Gastroesophageal sphincter (tissue), 4 donors: ENCODE measurements around the gene LCP1. TPM values are rescaled to one million over a fixed set of nuclear protein-coding genes. Genes with fewer than 3 reads are reported as not detected.

Experiments used
- ATAC-seq: fragments of 150-250 bp; one replicate; pipeline ENCODE4 v1.9.1; 2016; ENCODE audit warnings: mild to moderate bottlenecking, moderate library complexity
- H3K27ac ChIP-seq, 4 donors: fragments of 200-600 bp; sonication (generic) in 3 of 4; 1 replicate in 3 of 4; 2 replicates in 1 of 4; pipeline ENCODE4 v1.5.1; 2016 to 2019
- H3K27me3 ChIP-seq: fragments of 200-600 bp; sonication (generic); one replicate; pipeline ENCODE4 v1.5.1; 2019
- H3K36me3 ChIP-seq, 2 donors: fragments of 200-600 bp; sonication (generic); one replicate each; pipeline ENCODE4 v1.5.1; 2019; ENCODE audit warnings: control low read depth in 1 of 2
- H3K4me1 ChIP-seq, 3 donors: fragments of 200-600 bp; sonication (generic); 1 replicate in 2 of 3; 2 replicates in 1 of 3; pipeline ENCODE4 v1.5.1; 2016 to 2019; ENCODE audit warnings: control low read depth in 2 of 3
- H3K4me3 ChIP-seq, 2 donors: fragments of 200-600 bp; sonication (generic); one replicate each; pipeline ENCODE4 v1.5.1; 2019; ENCODE audit warnings: mild to moderate bottlenecking in 1 of 2, moderate library complexity in 1 of 2
- H3K9me3 ChIP-seq, 3 donors: fragments of 200-600 bp; sonication (generic); one replicate each; pipeline ENCODE4 v1.5.1; 2017 to 2019; ENCODE audit warnings: control low read depth in 2 of 3
- EP300 ChIP-seq: sonication (generic); formaldehyde crosslinking; IDR thresholded peaks from one replicate; pipeline ENCODE4 v1.6.1; 2017; ENCODE audit warnings: antibody characterized with exemption, mild to moderate bottlenecking
- POLR2A ChIP-seq, 2 donors: fragments of 450-650 bp; IDR thresholded peaks; one replicate each; pipeline ENCODE4 v1.6.1; 2017; ENCODE audit warnings: antibody characterized with exemption in 2 of 2, mild to moderate bottlenecking in 2 of 2, moderate library complexity in 1 of 2
- POLR2AphosphoS5 ChIP-seq: sonication (generic); formaldehyde crosslinking; IDR thresholded peaks from one replicate; pipeline ENCODE4 v1.6.1; 2017; ENCODE audit warnings: antibody characterized with exemption
- WGBS, 2 donors: methylation state at CpG; one replicate each; pipeline ENCODE4 v1.1.5; 2018; ENCODE audit warnings: low coverage in 1 of 2; 5-methylcytosine and 5-hydroxymethylcytosine counted together
- total RNA-seq, 4 donors: library from RNA; depleted of rRNA; stranded (reverse); fragments of >200 nt; gene quantifications; one replicate each; pipeline ENCODE4 v1.1.0, GENCODE V29; 2016
- TF ChIP-seq, protein P1 (sequence below), 4 experiments: fragments of 200-600 bp in 2 of 4; fragments of 450-650 bp in 2 of 4; sonication (generic) in 1 of 4; IDR thresholded peaks; one replicate each; pipeline ENCODE4 v1.5.1; 2017 to 2019; ENCODE audit warnings: antibody characterized with exemption in 4 of 4, mild to moderate bottlenecking in 2 of 4, moderate library complexity in 2 of 4

LCP1 gene
- total RNA-seq, 4 donors from 2014 or later, result 9.0 to 48.9 (median 27.8) TPM

DNA sequence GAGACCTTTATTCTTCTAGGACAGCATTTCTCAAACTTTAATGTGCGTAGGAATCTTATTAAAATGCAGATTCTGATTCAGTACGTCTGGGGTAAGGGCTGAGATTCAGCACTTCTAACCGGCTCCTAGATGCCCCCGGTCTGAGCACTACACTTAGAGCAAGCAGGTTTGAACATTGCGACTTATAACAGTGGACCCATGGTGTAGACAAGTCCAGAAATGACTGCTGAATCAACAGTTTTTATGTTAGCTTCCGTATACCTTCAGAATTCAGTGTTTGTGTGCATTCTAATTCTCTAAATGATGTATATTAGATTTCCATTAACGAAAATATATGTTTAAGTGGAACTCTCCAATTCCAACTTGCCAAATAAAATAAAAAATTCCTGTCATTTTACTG is 59.7 kb downstream of the LCP1 start:
- ATAC-seq, result no peak
- no peaks in the 10 kb centered on the region for H3K4me1 ChIP-seq
- TF ChIP-seq POLR2AphosphoS5 (no peak), POLR2A (IDR thresholded peaks at IDR 0.05) (no peak), EP300 (no peak)
- H3K36me3 ChIP-seq, result no peaks in the 10 kb centered on the region
- H3K27ac ChIP-seq, result no peak overlapping the region
- no peaks in the 10 kb centered on the region for H3K9me3 ChIP-seq
- H3K4me3 ChIP-seq, result no peak overlapping the region
- H3K27me3 ChIP-seq, result no peaks in the 10 kb centered on the region
- 81 to 90% methylated on average over 7 of the region's 7 CpGs for WGBS, 2 donors

DNA sequence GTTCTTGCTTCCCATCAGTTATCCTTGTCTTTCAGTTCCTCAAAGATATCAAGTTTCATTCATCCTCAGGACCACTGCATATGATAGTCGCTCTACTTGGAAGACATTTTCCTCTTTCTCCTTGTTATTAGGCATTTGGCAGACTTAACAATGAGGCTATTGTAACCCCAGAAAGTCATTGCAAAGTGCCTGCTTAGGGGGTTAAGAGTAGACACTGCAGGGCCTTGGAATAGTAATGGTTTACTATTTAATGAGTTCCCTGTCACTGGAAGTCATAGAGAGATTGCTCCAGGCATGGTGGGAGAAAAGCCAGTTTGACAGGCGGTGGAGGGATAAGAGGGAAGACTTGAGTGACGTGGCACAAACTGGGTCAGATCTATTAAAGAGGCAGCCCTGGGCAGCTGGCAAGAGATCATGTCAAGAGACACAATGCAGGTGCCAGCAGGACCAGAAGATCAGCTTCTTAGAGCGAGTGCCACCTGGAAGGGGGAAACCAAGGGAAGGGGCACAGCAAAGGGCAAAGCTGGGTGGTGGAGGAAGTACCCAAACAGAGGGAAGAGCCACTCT is 60.3 kb downstream of the LCP1 start:
- TF ChIP-seq, protein P1, sequence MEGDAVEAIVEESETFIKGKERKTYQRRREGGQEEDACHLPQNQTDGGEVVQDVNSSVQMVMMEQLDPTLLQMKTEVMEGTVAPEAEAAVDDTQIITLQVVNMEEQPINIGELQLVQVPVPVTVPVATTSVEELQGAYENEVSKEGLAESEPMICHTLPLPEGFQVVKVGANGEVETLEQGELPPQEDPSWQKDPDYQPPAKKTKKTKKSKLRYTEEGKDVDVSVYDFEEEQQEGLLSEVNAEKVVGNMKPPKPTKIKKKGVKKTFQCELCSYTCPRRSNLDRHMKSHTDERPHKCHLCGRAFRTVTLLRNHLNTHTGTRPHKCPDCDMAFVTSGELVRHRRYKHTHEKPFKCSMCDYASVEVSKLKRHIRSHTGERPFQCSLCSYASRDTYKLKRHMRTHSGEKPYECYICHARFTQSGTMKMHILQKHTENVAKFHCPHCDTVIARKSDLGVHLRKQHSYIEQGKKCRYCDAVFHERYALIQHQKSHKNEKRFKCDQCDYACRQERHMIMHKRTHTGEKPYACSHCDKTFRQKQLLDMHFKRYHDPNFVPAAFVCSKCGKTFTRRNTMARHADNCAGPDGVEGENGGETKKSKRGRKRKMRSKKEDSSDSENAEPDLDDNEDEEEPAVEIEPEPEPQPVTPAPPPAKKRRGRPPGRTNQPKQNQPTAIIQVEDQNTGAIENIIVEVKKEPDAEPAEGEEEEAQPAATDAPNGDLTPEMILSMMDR (IDR thresholded peaks at IDR 0.05), result no peak
- TF ChIP-seq EP300 (no peak), POLR2A (IDR thresholded peaks at IDR 0.05) (no peak), POLR2AphosphoS5 (no peak)
- Histone ChIP-seq H3K36me3 (no peaks in the 10 kb centered on the region), H3K27ac (no peak overlapping the region), H3K4me3 (no peak overlapping the region), H3K27me3 (no peaks in the 10 kb centered on the region), H3K4me1 (no peaks in the 10 kb centered on the region), H3K9me3 (no peaks in the 10 kb centered on the region)
- no peak for ATAC-seq
- WGBS, 2 donors, result 58 to 80% methylated on average over 2 to 4 of the region's 4 CpGs

DNA sequence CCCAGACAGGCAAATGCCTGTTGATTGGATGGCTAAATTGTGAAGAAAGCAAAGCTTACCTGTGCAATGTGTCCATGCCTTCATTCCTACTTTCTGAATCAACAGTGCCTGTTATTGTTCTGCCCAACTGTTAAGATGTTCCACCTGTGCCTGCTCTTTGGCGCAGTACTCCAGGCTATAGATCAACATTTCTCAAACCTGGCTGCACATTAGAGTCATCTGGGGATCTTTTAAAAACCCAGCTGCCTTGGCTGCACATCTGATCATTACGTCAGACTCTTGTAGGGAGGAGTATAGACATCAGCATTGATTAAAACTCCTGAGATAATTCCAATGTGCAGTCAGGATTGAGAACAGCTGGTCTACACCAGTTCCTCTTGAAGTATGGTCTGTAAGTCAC is 60.9 kb downstream of the LCP1 start:
- TF ChIP-seq, protein P1 (IDR thresholded peaks at IDR 0.05), result no peak
- TF ChIP-seq POLR2AphosphoS5, result no peak
- TF ChIP-seq POLR2A (IDR thresholded peaks at IDR 0.05), result no peak
- TF ChIP-seq EP300, result no peak
- WGBS, 2 donors, result no CpG with 5 or more reads among the region's 2 CpGs
- no peaks in the 10 kb centered on the region for H3K27me3 ChIP-seq
- H3K4me3 ChIP-seq, result no peak overlapping the region
- H3K9me3 ChIP-seq, result no peaks in the 10 kb centered on the region
- no peaks in the 10 kb centered on the region for H3K36me3 ChIP-seq
- no peak for ATAC-seq
- H3K4me1 ChIP-seq, result no peaks in the 10 kb centered on the region
- no peak overlapping the region for H3K27ac ChIP-seq

DNA sequence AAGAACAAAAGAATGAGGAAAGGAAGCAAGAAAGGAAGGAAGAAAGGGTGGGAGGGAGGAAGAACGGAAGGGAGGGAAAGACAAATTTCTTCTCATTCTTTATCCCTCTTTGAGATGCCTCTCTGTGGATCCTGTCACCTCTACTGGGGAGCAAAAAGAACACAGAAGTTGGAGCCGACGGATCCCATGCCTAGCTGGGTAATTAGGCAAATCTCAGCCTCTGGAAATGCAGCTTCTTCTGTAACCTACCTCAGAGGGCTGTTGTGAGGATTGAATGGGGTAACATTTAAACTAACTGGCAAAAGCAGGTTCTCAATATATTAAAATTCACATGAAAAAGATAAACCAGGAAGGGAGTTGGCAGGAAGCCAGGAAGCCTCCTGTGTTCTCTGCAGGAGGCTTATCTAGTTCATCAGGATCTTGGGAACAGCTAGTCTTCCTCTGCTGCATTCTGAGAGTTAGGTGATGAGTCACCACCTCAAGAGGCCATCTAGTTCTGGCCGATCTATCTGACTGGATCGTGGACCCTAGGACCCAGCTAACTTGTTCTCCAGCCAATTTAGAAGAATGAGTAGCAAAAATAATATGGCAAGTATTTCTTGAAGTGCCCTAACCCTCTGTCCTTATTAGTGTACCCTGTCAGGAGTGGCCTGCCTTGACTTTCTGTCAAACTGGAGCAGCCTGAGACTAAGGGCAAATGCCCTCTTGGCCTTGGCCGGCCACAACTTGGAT is 61.9 kb downstream of the LCP1 start:
- H3K27ac ChIP-seq, result no peak overlapping the region
- no peak for ATAC-seq
- H3K4me3 ChIP-seq, result no peak overlapping the region
- 60 to 64% methylated on average over 4 to 5 of the region's 6 CpGs for whole genome bisulfite sequencing, 2 donors
- H3K27me3 ChIP-seq, result no peaks in the 10 kb centered on the region
- no peaks in the 10 kb centered on the region for H3K9me3 ChIP-seq
- no peaks in the 10 kb centered on the region for H3K4me1 ChIP-seq
- no peaks in the 10 kb centered on the region for H3K36me3 ChIP-seq
- TF ChIP-seq EP300 (no peak), POLR2A (IDR thresholded peaks at IDR 0.05) (no peak), POLR2AphosphoS5 (no peak)
- TF ChIP-seq, protein P1 (IDR thresholded peaks at IDR 0.05), result no peak

DNA sequence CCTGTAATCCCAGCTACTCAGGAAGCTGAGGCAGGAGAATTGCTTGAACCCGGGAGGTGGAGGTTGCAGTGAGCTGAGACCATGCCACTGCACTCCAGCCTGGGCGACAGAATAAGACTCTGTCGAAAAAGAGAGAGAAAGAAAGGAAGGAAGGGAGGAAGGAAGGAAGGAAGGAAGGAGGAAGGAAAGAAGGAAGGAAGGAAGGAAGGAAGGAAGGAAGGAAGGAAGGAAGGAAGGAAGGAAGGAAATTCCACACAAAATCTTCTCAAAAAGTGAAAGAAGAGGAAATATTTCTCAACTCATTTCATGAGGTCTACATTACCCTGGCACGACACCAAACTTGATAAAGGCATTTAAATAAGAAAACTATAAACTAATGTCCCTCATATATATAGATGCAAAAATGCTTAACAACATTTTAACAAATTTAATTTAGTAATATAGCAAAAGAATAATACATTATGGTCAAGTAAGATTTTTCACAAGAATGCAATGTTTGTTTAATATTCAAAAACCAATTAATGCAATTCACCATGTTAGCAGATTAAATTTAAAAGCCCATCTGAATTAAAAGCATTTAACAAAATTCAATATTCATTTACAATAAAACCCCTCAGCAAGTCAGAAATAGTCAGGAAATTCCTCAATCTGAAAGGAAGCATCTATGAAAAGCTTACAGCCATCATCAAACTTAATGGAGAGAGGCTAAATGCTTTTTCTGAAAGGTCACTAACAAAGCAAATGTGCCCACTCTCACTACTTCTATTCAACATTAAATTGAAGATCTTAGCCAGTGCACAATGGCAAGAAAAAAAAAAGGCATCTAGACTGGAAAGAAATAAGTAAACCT is 65.1 kb downstream of the LCP1 start:
- no peak overlapping the region for H3K27ac ChIP-seq
- no peaks in the 10 kb centered on the region for H3K36me3 ChIP-seq
- H3K4me3 ChIP-seq, result no peak overlapping the region
- no peaks in the 10 kb centered on the region for H3K9me3 ChIP-seq
- TF ChIP-seq POLR2A (IDR thresholded peaks at IDR 0.05) (no peak), POLR2AphosphoS5 (no peak), EP300 (no peak)
- TF ChIP-seq, protein P1 (IDR thresholded peaks at IDR 0.05), result no peak
- ATAC-seq, result no peak
- no peaks in the 10 kb centered on the region for H3K27me3 ChIP-seq
- no peaks in the 10 kb centered on the region for H3K4me1 ChIP-seq
- 0 to 74% methylated on average over 1 to 4 of the region's 4 CpGs for WGBS, 2 donors
